Measurements from ENCODE around the gene HS6ST3.

- TF ChIP-seq CTCF (IDR thresholded peaks at IDR 0.05 in 4 of 5, conservative IDR thresholded peaks at IDR 0.05 in 1 of 5) (no peak), POLR2A (IDR thresholded peaks at IDR 0.05) (no peak)
Measured at GRCh38 chr13:96474181-96474557, 384.3 kb downstream of the HS6ST3 start.
